Measurements from ENCODE around the gene TCN2.

DNA sequence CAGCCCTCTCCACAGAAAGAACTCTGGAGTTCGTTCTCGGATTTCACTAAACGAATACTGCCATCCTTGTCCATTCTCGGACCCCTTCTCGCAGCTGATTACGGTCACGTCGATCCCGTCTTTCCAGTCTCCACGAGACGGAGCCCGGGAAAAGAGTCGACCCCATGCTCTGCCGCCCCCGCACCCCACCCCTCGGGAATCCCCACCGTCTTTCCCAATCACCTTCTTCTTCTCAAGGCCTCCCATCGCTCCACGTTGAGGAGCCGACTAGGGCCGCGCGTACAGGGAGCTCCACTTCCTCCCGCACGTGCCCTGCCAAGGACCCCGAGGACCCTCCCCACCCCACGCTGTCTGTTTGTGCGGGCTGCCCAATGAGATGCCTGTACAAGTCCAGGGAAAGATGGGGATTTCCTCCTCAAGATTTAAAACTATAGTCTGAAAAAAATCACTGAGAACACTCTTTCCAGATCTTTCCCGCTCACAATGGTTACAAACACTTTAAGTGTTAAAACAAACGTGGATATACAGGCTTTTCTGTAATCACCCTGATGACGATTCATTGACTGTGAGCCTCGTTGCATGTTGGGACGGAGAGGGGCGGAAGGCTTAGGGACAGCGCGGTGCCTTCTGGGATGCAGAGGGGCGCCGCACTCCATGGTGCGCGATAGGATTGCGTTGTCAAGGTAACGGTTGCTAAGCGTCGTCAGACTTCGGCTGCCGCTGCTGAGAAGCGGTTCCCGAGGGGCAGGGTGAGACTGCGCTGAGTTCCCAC lies 15.2 kb upstream of the TCN2 start, which contains the start of gene PES1:
- no peak for TF ChIP-seq CTCF (IDR thresholded peaks at IDR 0.05 in 2 of 3, conservative IDR thresholded peaks at IDR 0.05 in 1 of 3; ENCODE audit: insufficient read depth in 2 of 3, low read depth in 1 of 3, low read length in 3 of 3)
- peak; percentile 72 for TF ChIP-seq SPI1 (IDR thresholded peaks at IDR 0.05; ENCODE audit: borderline replicate concordance, low read depth, low read length)
- peak; percentile 66; the same call in 1 of the 2 replicates for TF ChIP-seq POLR2A (conservative IDR thresholded peaks at IDR 0.05)

Data from K562 (cell line).